ENCODE results near the gene DNASE2B.

The DNASE2B gene

DNA sequence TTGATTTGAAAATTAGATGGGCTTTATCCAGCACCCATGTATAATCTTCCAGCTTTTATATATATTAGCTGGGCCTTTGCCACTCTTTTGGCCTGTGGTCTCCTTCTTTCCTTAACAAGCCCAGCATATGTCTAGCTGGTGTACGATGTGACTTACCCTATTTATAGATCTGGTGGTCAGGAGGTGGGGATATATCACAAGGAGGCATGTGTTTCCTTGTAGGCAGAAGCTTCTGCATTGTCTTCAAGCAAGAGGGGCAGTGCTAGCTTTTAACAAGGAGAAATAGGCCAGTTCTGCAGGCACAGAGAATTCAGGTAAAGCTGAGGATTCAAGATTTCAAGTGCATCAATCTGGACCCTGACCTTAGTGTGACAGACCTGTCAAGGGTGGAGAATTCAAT is 38.0 kb upstream of the DNASE2B start:
- H3K27ac ChIP-seq (ENCODE audit: low read depth in 2 of 2, low read length in 2 of 2): no peak overlapping the region
- peaks cover 0 to 3% of the 10 kb centered on the region in 2 donors for H3K4me1 ChIP-seq (ENCODE audit: control insufficient read depth in 2 of 2, insufficient read depth in 2 of 2, low read length in 2 of 2)
- H3K27me3 ChIP-seq (ENCODE audit: control insufficient read depth in 2 of 2, insufficient read depth in 2 of 2, low read length in 2 of 2): no peaks in the 10 kb centered on the region
- H3K9me3 ChIP-seq (ENCODE audit: control insufficient read depth in 2 of 2, low read length in 2 of 2): no peaks in the 10 kb centered on the region
- no peak overlapping the region for H3K4me3 ChIP-seq (ENCODE audit: low read length in 2 of 2)
- H3K9ac ChIP-seq (ENCODE audit: low read depth in 1 of 2, low read length in 2 of 2): no peak overlapping the region
- H3K36me3 ChIP-seq (ENCODE audit: control insufficient read depth in 2 of 2, insufficient read depth in 2 of 2, low read length in 2 of 2): no peaks in the 10 kb centered on the region

DNA sequence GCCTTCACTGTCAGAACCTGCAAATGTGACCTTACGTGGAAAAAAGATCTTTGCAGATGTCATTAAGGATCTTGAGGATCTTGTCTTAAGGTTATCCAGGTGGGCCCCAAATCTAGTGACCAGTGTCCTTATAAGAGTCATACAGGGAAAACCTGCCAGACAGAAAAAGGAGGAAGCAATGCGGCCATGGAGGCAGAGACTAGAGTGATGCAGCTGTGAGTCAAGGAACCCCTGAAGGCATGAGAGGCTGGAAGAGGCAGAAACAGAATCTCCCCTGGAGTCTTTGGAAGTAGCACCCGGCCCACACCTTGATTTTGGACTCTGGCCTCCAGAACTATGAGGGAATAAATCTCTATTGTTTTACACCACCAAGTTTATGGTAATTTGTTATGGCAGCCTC is 36.5 kb upstream of the DNASE2B start:
- no peak overlapping the region for H3K4me3 ChIP-seq (ENCODE audit: low read length in 2 of 2)
- no peaks in the 10 kb centered on the region for H3K27me3 ChIP-seq (ENCODE audit: control insufficient read depth in 2 of 2, insufficient read depth in 2 of 2, low read length in 2 of 2)
- no peaks in the 10 kb centered on the region for H3K9me3 ChIP-seq (ENCODE audit: control insufficient read depth in 2 of 2, low read length in 2 of 2)
- no peak overlapping the region for H3K9ac ChIP-seq (ENCODE audit: low read depth in 1 of 2, low read length in 2 of 2)
- no peaks in the 10 kb centered on the region for H3K36me3 ChIP-seq (ENCODE audit: control insufficient read depth in 2 of 2, insufficient read depth in 2 of 2, low read length in 2 of 2)
- peaks cover 5 to 11% of the 10 kb centered on the region in 2 donors for H3K4me1 ChIP-seq (ENCODE audit: control insufficient read depth in 2 of 2, insufficient read depth in 2 of 2, low read length in 2 of 2)
- H3K27ac ChIP-seq (ENCODE audit: low read depth in 2 of 2, low read length in 2 of 2): no peak overlapping the region

DNA sequence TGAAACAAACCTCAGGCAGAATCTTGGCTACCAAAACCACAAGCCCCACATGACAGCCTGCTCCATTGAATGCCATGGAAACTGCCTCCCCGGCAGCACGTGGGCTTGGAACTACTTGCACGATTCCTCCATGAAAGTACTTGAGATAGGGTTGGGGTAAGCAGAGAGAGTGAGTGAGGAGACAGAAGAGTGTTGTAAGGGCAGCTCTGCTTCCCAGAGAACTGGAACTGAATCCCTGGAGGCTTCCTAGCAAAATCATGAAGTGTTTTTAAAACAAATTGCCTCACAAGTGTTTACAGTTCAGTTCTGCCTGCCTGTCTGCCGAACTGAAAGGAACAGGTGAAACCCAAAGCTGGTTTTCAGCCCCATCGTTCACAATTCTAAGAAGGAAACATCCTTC is 35.3 kb upstream of the DNASE2B start:
- no peak overlapping the region for H3K27ac ChIP-seq (ENCODE audit: low read depth in 2 of 2, low read length in 2 of 2)
- no peak overlapping the region for H3K9ac ChIP-seq (ENCODE audit: low read depth in 1 of 2, low read length in 2 of 2)

DNA sequence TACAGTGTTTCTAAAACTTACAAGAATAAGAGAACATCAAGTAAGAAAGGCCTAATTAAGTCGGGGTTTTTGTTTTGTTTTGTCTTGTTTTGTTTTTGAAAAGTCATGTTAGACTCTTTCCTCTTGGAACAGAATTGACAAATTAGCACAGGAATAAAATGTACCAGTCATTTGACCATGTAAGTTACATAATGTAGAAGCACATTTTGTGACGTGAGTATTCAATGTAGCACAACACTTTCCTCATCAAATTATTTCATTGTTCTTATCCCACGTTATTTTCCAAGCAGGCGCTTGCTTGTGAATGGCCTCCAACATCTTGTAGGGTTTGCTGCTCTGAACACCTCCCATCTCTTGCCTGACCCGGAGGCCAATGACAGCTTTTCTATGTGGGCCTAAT is 34.7 kb upstream of the DNASE2B start:
- peaks cover 5 to 11% of the 10 kb centered on the region in 2 donors for H3K4me1 ChIP-seq (ENCODE audit: control insufficient read depth in 2 of 2, insufficient read depth in 2 of 2, low read length in 2 of 2)
- no peaks in the 10 kb centered on the region for H3K27me3 ChIP-seq (ENCODE audit: control insufficient read depth in 2 of 2, insufficient read depth in 2 of 2, low read length in 2 of 2)
- no peak overlapping the region for H3K4me3 ChIP-seq (ENCODE audit: low read length in 2 of 2)
- no peak overlapping the region for H3K27ac ChIP-seq (ENCODE audit: low read depth in 2 of 2, low read length in 2 of 2)
- H3K9ac ChIP-seq (ENCODE audit: low read depth in 1 of 2, low read length in 2 of 2): no peak overlapping the region
- no peaks in the 10 kb centered on the region for H3K36me3 ChIP-seq (ENCODE audit: control insufficient read depth in 2 of 2, insufficient read depth in 2 of 2, low read length in 2 of 2)
- H3K9me3 ChIP-seq (ENCODE audit: control insufficient read depth in 2 of 2, low read length in 2 of 2): no peaks in the 10 kb centered on the region

More for the DNA sequence above, 35.3 kb upstream of the DNASE2B start:
- Histone ChIP-seq H3K36me3 (ENCODE audit: control insufficient read depth in 2 of 2, insufficient read depth in 2 of 2, low read length in 2 of 2) (no peaks in the 10 kb centered on the region), H3K27me3 (ENCODE audit: control insufficient read depth in 2 of 2, insufficient read depth in 2 of 2, low read length in 2 of 2) (no peaks in the 10 kb centered on the region), H3K9me3 (ENCODE audit: control insufficient read depth in 2 of 2, low read length in 2 of 2) (no peaks in the 10 kb centered on the region), H3K4me3 (ENCODE audit: low read length in 2 of 2) (no peak overlapping the region), H3K4me1 (ENCODE audit: control insufficient read depth in 2 of 2, insufficient read depth in 2 of 2, low read length in 2 of 2) (peaks cover 5 to 11% of the 10 kb centered on the region in 2 donors)

DNA sequence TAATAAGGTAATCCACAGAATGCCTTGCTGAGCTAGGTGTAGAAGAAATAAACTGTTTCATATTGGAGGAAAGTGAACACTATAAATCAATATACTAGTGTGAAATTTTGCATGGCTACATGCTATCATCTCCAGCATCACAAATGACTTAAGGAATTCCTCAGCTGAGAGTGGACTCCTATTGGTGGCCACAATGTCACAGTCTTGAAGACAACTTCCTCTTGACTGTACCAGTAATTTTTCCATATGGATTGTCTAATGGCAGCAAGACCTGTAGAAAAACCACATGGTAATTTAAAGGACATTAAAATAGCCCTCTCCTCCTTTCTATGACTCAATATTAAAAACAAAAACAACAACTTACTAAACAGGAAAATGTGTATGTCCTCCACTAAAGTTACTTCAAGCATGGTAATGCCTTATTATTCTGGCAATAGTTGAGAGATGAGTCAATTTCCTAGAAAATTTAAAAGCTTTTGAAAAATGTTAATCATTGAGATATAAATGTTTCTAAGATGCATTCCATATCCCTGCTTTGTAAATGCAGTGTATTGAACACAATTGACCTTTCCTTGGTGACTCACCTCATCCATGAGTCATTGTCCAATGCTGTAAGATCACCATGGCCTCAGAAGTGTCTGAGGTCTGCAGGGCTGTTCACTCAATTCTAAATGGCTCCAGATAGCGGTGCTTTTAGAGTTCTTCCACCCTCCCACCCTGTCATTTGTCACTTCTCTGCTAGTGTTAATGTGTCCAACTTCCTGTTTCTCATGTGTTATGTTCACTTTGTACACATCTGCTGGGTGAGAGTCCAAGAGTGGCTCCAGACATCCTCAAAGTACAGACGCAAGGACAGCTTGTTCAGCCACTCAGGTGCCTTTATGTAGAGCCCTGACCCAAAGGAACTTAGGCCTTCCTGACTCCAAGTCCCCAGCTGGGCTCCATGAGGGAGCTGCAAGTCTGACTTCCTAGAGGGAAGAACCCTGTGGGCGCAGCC is 32.8 kb upstream of the DNASE2B start:
- Histone ChIP-seq H3K27me3 (ENCODE audit: control insufficient read depth in 2 of 2, insufficient read depth in 2 of 2, low read length in 2 of 2) (no peaks in the 10 kb centered on the region), H3K9me3 (ENCODE audit: control insufficient read depth in 2 of 2, low read length in 2 of 2) (no peaks in the 10 kb centered on the region), H3K27ac (ENCODE audit: low read depth in 2 of 2, low read length in 2 of 2) (peak overlapping the region; percentile 59 to 66), H3K4me3 (ENCODE audit: low read length in 2 of 2) (no peak overlapping the region), H3K36me3 (ENCODE audit: control insufficient read depth in 2 of 2, insufficient read depth in 2 of 2, low read length in 2 of 2) (no peaks in the 10 kb centered on the region), H3K4me1 (ENCODE audit: control insufficient read depth in 2 of 2, insufficient read depth in 2 of 2, low read length in 2 of 2) (peaks cover 5 to 11% of the 10 kb centered on the region in 2 donors), H3K9ac (ENCODE audit: low read depth in 1 of 2, low read length in 2 of 2) (no peak overlapping the region)

DNA sequence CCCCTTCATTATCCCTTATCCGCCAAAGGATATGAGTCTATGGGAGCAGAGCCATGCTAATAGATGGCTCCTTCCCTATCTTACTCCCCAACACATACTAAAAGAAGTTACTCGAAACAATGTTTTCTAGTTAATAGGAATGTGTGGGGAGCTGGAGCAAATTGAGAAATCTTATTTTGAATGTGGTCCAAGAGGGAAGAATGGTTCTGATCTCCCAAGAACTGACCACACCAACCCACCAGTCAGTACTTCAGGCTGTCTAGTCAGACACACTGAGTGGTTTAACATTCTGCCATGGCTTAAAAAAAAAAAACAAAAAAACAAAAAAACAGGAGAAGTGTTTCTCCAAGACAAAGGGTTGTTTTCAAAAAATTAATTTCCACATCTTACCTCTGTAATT is 31.5 kb upstream of the DNASE2B start:
- H3K36me3 ChIP-seq (ENCODE audit: control insufficient read depth in 2 of 2, insufficient read depth in 2 of 2, low read length in 2 of 2): no peaks in the 10 kb centered on the region
- no peaks in the 10 kb centered on the region for H3K27me3 ChIP-seq (ENCODE audit: control insufficient read depth in 2 of 2, insufficient read depth in 2 of 2, low read length in 2 of 2)
- peaks cover 5 to 9% of the 10 kb centered on the region in 2 donors for H3K4me1 ChIP-seq (ENCODE audit: control insufficient read depth in 2 of 2, insufficient read depth in 2 of 2, low read length in 2 of 2)
- H3K27ac ChIP-seq (ENCODE audit: low read depth in 2 of 2, low read length in 2 of 2): peak overlapping the region; percentile 59 to 66
- H3K4me3 ChIP-seq (ENCODE audit: low read length in 2 of 2): no peak overlapping the region
- no peak overlapping the region for H3K9ac ChIP-seq (ENCODE audit: low read depth in 1 of 2, low read length in 2 of 2)
- no peaks in the 10 kb centered on the region for H3K9me3 ChIP-seq (ENCODE audit: control insufficient read depth in 2 of 2, low read length in 2 of 2)

DNA sequence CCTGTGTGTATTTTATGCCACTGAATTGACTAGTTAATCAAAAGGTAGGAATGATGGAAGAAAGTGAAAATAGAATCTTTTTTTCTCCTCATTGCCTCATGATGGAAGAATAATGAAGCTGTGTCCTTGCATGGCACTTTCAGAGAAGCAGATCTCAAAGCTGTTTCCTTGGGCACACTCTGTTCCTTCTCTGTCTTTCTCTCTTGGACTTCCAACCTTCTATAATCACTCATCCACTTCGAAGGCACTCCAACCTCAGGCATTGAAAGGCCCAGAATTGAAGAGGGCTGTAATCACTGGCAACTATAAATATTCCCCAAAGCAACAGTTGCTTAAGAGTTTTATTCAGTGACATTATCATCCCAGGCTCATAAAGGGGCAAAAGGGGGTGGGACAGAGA is 31.1 kb upstream of the DNASE2B start:
- Histone ChIP-seq H3K4me3 (ENCODE audit: low read length in 2 of 2) (no peak overlapping the region), H3K27ac (ENCODE audit: low read depth in 2 of 2, low read length in 2 of 2) (no peak overlapping the region), H3K9ac (ENCODE audit: low read depth in 1 of 2, low read length in 2 of 2) (no peak overlapping the region), H3K27me3 (ENCODE audit: control insufficient read depth in 2 of 2, insufficient read depth in 2 of 2, low read length in 2 of 2) (no peaks in the 10 kb centered on the region), H3K9me3 (ENCODE audit: control insufficient read depth in 2 of 2, low read length in 2 of 2) (no peaks in the 10 kb centered on the region), H3K36me3 (ENCODE audit: control insufficient read depth in 2 of 2, insufficient read depth in 2 of 2, low read length in 2 of 2) (no peaks in the 10 kb centered on the region), H3K4me1 (ENCODE audit: control insufficient read depth in 2 of 2, insufficient read depth in 2 of 2, low read length in 2 of 2) (peaks cover 5 to 7% of the 10 kb centered on the region in 2 donors)

DNA sequence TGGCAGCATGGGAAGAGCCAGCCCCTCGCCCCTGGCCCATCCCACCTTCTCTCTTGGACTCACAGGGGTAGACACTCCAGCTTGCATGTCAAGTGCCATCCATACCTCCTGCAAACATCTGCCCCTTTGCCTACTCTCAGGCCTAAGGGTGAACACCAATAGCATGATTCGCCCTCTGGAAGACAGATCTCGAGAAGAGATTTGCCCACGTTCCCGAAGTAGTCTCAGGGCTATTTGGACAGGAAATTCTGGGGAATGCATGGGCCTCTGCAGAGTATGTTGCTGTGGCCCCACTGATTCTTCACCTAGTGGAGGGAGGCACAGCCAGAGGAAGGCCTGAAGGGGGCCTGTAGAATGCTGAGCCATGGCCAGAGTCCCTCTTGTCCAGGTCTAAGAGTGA is 29.8 kb upstream of the DNASE2B start:
- H3K36me3 ChIP-seq (ENCODE audit: control insufficient read depth in 2 of 2, insufficient read depth in 2 of 2, low read length in 2 of 2): no peaks in the 10 kb centered on the region
- H3K4me1 ChIP-seq (ENCODE audit: control insufficient read depth in 2 of 2, insufficient read depth in 2 of 2, low read length in 2 of 2): peaks cover 5 to 7% of the 10 kb centered on the region in 2 donors
- no peak overlapping the region for H3K4me3 ChIP-seq (ENCODE audit: low read length in 2 of 2)
- no peaks in the 10 kb centered on the region for H3K9me3 ChIP-seq (ENCODE audit: control insufficient read depth in 2 of 2, low read length in 2 of 2)
- H3K27ac ChIP-seq (ENCODE audit: low read depth in 2 of 2, low read length in 2 of 2): no peak overlapping the region
- H3K27me3 ChIP-seq (ENCODE audit: control insufficient read depth in 2 of 2, insufficient read depth in 2 of 2, low read length in 2 of 2): no peaks in the 10 kb centered on the region
- H3K9ac ChIP-seq (ENCODE audit: low read depth in 1 of 2, low read length in 2 of 2): no peak overlapping the region

DNA sequence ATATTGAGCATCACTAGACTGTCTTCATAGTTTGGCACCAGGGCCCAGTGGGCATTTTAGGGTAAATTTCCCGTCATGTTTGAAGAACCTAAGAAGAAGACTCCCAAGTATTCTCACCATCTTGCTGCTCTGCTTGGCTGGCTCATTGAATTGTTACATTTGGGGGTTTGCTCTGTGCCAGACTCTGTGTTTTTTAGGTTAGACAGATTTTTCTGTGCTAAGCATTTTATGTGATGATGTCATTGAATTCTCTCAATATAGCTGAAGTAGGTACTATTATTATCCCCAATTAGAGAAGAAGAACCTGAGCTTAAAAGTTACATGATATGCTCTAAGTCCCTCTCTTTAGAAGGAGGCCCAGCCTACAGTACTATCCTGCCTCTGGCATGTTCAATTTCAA is 28.0 kb upstream of the DNASE2B start:
- no peaks in the 10 kb centered on the region for H3K9me3 ChIP-seq (ENCODE audit: control insufficient read depth in 2 of 2, low read length in 2 of 2)
- H3K27me3 ChIP-seq (ENCODE audit: control insufficient read depth in 2 of 2, insufficient read depth in 2 of 2, low read length in 2 of 2): no peaks in the 10 kb centered on the region
- H3K36me3 ChIP-seq (ENCODE audit: control insufficient read depth in 2 of 2, insufficient read depth in 2 of 2, low read length in 2 of 2): no peaks in the 10 kb centered on the region
- H3K4me3 ChIP-seq (ENCODE audit: low read length in 2 of 2): no peak overlapping the region
- H3K9ac ChIP-seq (ENCODE audit: low read depth in 1 of 2, low read length in 2 of 2): no peak overlapping the region
- peaks cover 5 to 7% of the 10 kb centered on the region in 2 donors for H3K4me1 ChIP-seq (ENCODE audit: control insufficient read depth in 2 of 2, insufficient read depth in 2 of 2, low read length in 2 of 2)
- H3K27ac ChIP-seq (ENCODE audit: low read depth in 2 of 2, low read length in 2 of 2): no peak overlapping the region

DNA sequence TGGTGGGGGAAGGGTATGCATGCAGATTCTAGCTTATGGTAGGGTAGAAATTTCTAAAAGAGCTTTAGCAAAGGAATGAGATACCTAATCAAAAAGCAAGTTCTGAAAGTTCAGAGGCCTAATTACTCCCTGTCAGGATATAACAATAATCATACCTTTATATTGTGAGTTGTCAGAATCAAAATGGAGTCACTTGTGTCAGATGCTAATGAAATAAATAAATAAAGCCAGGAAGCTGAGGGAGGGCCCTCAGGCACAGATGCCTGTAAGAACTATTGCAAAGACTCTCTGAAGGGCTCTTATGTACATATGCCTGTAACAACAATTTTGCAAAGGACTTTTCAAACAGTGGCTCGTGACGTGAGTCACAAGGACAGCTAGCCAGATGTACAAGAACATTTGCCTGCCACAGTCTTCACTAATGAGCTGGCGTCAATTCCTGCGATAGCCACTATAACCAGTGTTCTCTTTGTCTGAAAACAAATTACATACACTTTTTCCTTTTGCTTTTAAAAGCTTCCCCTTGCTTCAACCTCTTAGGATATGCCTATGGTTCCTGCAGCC is 27.4 kb upstream of the DNASE2B start:
- Histone ChIP-seq H3K36me3 (ENCODE audit: control insufficient read depth in 2 of 2, insufficient read depth in 2 of 2, low read length in 2 of 2) (no peaks in the 10 kb centered on the region), H3K9ac (ENCODE audit: low read depth in 1 of 2, low read length in 2 of 2) (no peak overlapping the region), H3K9me3 (ENCODE audit: control insufficient read depth in 2 of 2, low read length in 2 of 2) (no peaks in the 10 kb centered on the region), H3K4me3 (ENCODE audit: low read length in 2 of 2) (no peak overlapping the region), H3K27ac (ENCODE audit: low read depth in 2 of 2, low read length in 2 of 2) (no peak overlapping the region), H3K27me3 (ENCODE audit: control insufficient read depth in 2 of 2, insufficient read depth in 2 of 2, low read length in 2 of 2) (no peaks in the 10 kb centered on the region), H3K4me1 (ENCODE audit: control insufficient read depth in 2 of 2, insufficient read depth in 2 of 2, low read length in 2 of 2) (peaks cover 4 to 6% of the 10 kb centered on the region in 2 donors)
